Neural cell (in vitro differentiated cells): ENCODE results near the gene PARP9.

Experiments used
- EP300 ChIP-seq: fragments of 450-650 bp; conservative IDR thresholded peaks from 2 replicates; pipeline ENCODE4 v1.6.1; 2014; ENCODE audit warnings: antibody characterized with exemption, mild to moderate bottlenecking, moderate library complexity; ENCODE audit not compliant: poor library complexity, severe bottlenecking
- EZH2 ChIP-seq: fragments of 200-600, 300-800 bp; shearing (Covaris generic), sonication (generic); IDR thresholded peaks from 2 replicates; pipeline ENCODE4 v1.6.1; 2014; ENCODE audit warnings: antibody characterized with exemption, low read length, borderline replicate concordance, mild to moderate bottlenecking; ENCODE audit not compliant: insufficient read depth, poor library complexity, severe bottlenecking
- POLR2AphosphoS5 ChIP-seq: IDR thresholded peaks from 2 replicates; pipeline ENCODE4 v1.6.1; 2012
- RAD21 ChIP-seq: fragments of 450-650 bp; conservative IDR thresholded peaks from 2 replicates; pipeline ENCODE4 v1.6.1; 2014; ENCODE audit warnings: antibody characterized with exemption, mild to moderate bottlenecking, moderate library complexity
- SMC3 ChIP-seq: fragments of 450-650 bp; conservative IDR thresholded peaks from 2 replicates; pipeline ENCODE4 v1.6.1; 2014; ENCODE audit warnings: antibody characterized with exemption, mild to moderate bottlenecking, moderate library complexity; ENCODE audit not compliant: poor library complexity
- TAF1 ChIP-seq: IDR thresholded peaks from 2 replicates; pipeline ENCODE4 v1.6.1; 2012; ENCODE audit warnings: low read depth
- TF ChIP-seq, protein P1 (sequence below): fragments of 450-650 bp; IDR thresholded peaks from 2 replicates; pipeline ENCODE4 v1.5.1; 2014; ENCODE audit warnings: antibody characterized with exemption, mild to moderate bottlenecking, moderate library complexity; ENCODE audit not compliant: poor library complexity, severe bottlenecking
- TF ChIP-seq, protein P2 (sequence below): IDR thresholded peaks from 2 replicates; pipeline ENCODE4 v1.6.1; 2012; ENCODE audit warnings: borderline replicate concordance

DNA sequence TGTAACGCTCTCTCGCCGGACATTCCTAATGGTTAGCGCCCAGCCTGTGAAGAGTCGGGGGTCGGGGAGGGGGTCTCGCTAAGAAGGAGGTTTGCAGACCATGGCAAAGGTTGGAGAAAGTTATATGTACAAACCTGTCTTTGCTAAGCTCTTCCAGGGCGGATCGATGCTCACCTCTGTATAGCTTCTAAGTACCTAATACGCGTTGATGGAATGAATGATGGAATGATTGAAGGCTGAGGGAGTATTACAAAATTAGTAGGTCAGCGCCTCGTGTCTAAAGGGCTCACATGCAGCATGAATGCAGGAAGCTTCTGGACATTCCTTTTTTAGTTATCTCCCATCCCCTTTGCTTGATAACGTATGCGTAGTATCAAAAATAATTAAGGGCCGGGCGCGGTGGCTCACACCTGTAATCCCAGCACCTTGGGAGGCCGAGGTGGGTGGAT lies 49.1 kb downstream of the PARP9 start:
- TF ChIP-seq, protein P1, sequence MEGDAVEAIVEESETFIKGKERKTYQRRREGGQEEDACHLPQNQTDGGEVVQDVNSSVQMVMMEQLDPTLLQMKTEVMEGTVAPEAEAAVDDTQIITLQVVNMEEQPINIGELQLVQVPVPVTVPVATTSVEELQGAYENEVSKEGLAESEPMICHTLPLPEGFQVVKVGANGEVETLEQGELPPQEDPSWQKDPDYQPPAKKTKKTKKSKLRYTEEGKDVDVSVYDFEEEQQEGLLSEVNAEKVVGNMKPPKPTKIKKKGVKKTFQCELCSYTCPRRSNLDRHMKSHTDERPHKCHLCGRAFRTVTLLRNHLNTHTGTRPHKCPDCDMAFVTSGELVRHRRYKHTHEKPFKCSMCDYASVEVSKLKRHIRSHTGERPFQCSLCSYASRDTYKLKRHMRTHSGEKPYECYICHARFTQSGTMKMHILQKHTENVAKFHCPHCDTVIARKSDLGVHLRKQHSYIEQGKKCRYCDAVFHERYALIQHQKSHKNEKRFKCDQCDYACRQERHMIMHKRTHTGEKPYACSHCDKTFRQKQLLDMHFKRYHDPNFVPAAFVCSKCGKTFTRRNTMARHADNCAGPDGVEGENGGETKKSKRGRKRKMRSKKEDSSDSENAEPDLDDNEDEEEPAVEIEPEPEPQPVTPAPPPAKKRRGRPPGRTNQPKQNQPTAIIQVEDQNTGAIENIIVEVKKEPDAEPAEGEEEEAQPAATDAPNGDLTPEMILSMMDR, result no peak
- TF ChIP-seq EZH2 (no peak), TAF1 (no peak), RAD21 (no peak), POLR2AphosphoS5 (no peak), EP300 (no peak), SMC3 (no peak)
- TF ChIP-seq, protein P2, sequence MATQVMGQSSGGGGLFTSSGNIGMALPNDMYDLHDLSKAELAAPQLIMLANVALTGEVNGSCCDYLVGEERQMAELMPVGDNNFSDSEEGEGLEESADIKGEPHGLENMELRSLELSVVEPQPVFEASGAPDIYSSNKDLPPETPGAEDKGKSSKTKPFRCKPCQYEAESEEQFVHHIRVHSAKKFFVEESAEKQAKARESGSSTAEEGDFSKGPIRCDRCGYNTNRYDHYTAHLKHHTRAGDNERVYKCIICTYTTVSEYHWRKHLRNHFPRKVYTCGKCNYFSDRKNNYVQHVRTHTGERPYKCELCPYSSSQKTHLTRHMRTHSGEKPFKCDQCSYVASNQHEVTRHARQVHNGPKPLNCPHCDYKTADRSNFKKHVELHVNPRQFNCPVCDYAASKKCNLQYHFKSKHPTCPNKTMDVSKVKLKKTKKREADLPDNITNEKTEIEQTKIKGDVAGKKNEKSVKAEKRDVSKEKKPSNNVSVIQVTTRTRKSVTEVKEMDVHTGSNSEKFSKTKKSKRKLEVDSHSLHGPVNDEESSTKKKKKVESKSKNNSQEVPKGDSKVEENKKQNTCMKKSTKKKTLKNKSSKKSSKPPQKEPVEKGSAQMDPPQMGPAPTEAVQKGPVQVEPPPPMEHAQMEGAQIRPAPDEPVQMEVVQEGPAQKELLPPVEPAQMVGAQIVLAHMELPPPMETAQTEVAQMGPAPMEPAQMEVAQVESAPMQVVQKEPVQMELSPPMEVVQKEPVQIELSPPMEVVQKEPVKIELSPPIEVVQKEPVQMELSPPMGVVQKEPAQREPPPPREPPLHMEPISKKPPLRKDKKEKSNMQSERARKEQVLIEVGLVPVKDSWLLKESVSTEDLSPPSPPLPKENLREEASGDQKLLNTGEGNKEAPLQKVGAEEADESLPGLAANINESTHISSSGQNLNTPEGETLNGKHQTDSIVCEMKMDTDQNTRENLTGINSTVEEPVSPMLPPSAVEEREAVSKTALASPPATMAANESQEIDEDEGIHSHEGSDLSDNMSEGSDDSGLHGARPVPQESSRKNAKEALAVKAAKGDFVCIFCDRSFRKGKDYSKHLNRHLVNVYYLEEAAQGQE, result no peak
